Measurements from ENCODE around the gene UBE2E2. TPM values are rescaled to one million over a fixed set of nuclear protein-coding genes. Genes with fewer than 3 reads are reported as not detected.

The UBE2E2 gene
- total RNA-seq, 1 experiment from 2014 or later = 38.6 TPM

- H3K23me2 ChIP-seq (ENCODE audit: insufficient read length, low read depth, low read length, poor library complexity, severe bottlenecking) = no peaks in the 10 kb centered on the region
- H3K79me1 ChIP-seq (ENCODE audit: insufficient read depth, low read depth, low read length, poor library complexity, severe bottlenecking) = peaks cover 2% of the 10 kb centered on the region
- Mint-ChIP-seq H3K9me3 (peaks cover 21 to 27% of the 10 kb centered on the region in 2 experiments), H3K4me1 (peaks cover 4 to 6% of the 10 kb centered on the region in 2 experiments; a peak in 2 of 4 replicates), H3K36me3 (ENCODE audit: insufficient read depth in 1 of 3, low read depth in 3 of 3) (peaks cover 18 to 26% (median 24%) of the 10 kb centered on the region in 3 experiments; a peak in 6 of 7 replicates), H3K4me3 (no peak overlapping the region; a peak in 1 of 5 replicates), H3K27me3 (ENCODE audit: low read depth) (no peaks in the 10 kb centered on the region), H3K27ac (no peak overlapping the region)
- H2AFZ ChIP-seq (ENCODE audit: low read length) = no peak overlapping the region
- H3K4me1 ChIP-seq (ENCODE audit: insufficient read depth, low read length) = no peaks in the 10 kb centered on the region; the same call in 1 of the 2 replicates
- H3T11ph ChIP-seq (ENCODE audit: low read length) = no peak overlapping the region
- no peak overlapping the region for H2AK5ac ChIP-seq (ENCODE audit: insufficient read length, low read length)
- H4K20me1 ChIP-seq (ENCODE audit: control insufficient read depth, insufficient read depth, insufficient read length) = no peaks in the 10 kb centered on the region
- H4K5ac ChIP-seq (ENCODE audit: insufficient read length, low read depth, low read length) = no peak overlapping the region
- H3K9me3 ChIP-seq (ENCODE audit: control insufficient read depth, low read depth, low read length) = no peaks in the 10 kb centered on the region
- no peaks in the 10 kb centered on the region for H3K79me2 ChIP-seq (ENCODE audit: insufficient read depth, low read length)
- no peak overlapping the region for H3K23ac ChIP-seq (ENCODE audit: insufficient read length, low read depth, low read length)
- no peak overlapping the region for H3K4me2 ChIP-seq (ENCODE audit: insufficient read depth, insufficient read length, low read length)
- no peak for TF ChIP-seq CTCF (conservative IDR thresholded peaks at IDR 0.05)
- DNase-seq = no peak
- WGBS (ENCODE audit: extremely low coverage, insufficient read length, low lambda C conversion rate) = no CpG with 5 or more reads among the region's 38 CpGs
- no peak overlapping the region for H2BK15ac ChIP-seq (ENCODE audit: low read depth, low read length)
- no peak overlapping the region for H2BK20ac ChIP-seq (ENCODE audit: low read depth, low read length, poor library complexity, severe bottlenecking)
- no peak overlapping the region for H4K91ac ChIP-seq (ENCODE audit: insufficient read length, low read depth, low read length)
- H2BK120ac ChIP-seq (ENCODE audit: low read depth, low read length, poor library complexity, severe bottlenecking) = no peak overlapping the region
- no peak overlapping the region for H3K4ac ChIP-seq (ENCODE audit: low read depth, low read length)
- H3K14ac ChIP-seq (ENCODE audit: insufficient read depth, low read length) = no peak overlapping the region
- H3K56ac ChIP-seq (ENCODE audit: insufficient read length, low read depth, low read length) = no peak overlapping the region
- no peak overlapping the region for H3K9ac ChIP-seq (ENCODE audit: extremely low read depth, insufficient read length, low read length)
- no peak overlapping the region for H2BK5ac ChIP-seq (ENCODE audit: insufficient read length, low read length)
- no peaks in the 10 kb centered on the region for H3K27me3 ChIP-seq (ENCODE audit: insufficient read depth, low read length)
- no peak overlapping the region for H3K18ac ChIP-seq (ENCODE audit: insufficient read length, low read depth, low read length)
- H3K27ac ChIP-seq (ENCODE audit: insufficient read length, low read depth, low read length) = no peak overlapping the region
- no peak overlapping the region for H4K8ac ChIP-seq (replicated peaks; ENCODE audit: insufficient read length, low read depth, low read length)
- no peak overlapping the region for H2BK12ac ChIP-seq (ENCODE audit: insufficient read length, low read depth, low read length)
Measured at GRCh38 chr3:23271876-23272741, 69.0 kb downstream of the UBE2E2 start.

Data from H9 (cell line).